Activated B cell treated with CpG ODN at 0.5 μM for 24 hours (primary cell): ENCODE results near the gene FAR1. TPM values are rescaled to one million over a fixed set of nuclear protein-coding genes. Genes with fewer than 3 reads are reported as not detected.

ENCODE experiments used
- ATAC-seq: fragments of 200-7000 bp; cut with Tn5 transposase; one replicate; pipeline ENCODE4 v1.10.0; 2021; ENCODE audit warnings: low read depth, mild to moderate bottlenecking, moderate library complexity
- CTCF ChIA-PET: fragments of 350-600 bp; sonication (Branson Sonifier 250); formaldehyde crosslinking; loops from one replicate; lab custom pipeline; 2021; ENCODE audit warnings: antibody characterized with exemption; lab: Charles Lee
- POLR2A ChIA-PET: fragments of 350-600 bp; sonication (Branson Sonifier 250); formaldehyde crosslinking; loops from one replicate; lab custom pipeline; 2021; ENCODE audit warnings: antibody characterized with exemption; lab: Charles Lee
- DNase-seq: peaks from one replicate; pipeline ENCODE4 v3.0.0; 2022
- H3K27ac Mint-ChIP-seq: one replicate; pipeline ENCODE4 v1.8.0; 2020; ENCODE audit warnings: mixed read lengths
- H3K27me3 Mint-ChIP-seq: one replicate; pipeline ENCODE4 v1.8.0; 2021; ENCODE audit warnings: mixed read lengths
- H3K36me3 Mint-ChIP-seq: one replicate; pipeline ENCODE4 v1.8.0; 2021; ENCODE audit warnings: low read depth, mixed read lengths
- H3K4me1 Mint-ChIP-seq: one replicate; pipeline ENCODE4 v1.8.0; 2021; ENCODE audit warnings: mixed read lengths
- H3K4me3 Mint-ChIP-seq: one replicate; pipeline ENCODE4 v1.8.0; 2020; ENCODE audit warnings: mild to moderate bottlenecking, mixed read lengths
- H3K9me3 Mint-ChIP-seq: one replicate; pipeline ENCODE4 v1.8.0; 2020; ENCODE audit warnings: mixed read lengths
- CTCF ChIP-seq: fragments of 200-600 bp; IDR thresholded peaks from one replicate; pipeline ENCODE4 v1.8.0; 2022; ENCODE audit warnings: antibody characterized with exemption, mild to moderate bottlenecking
- intact Hi-C: fragments of 100-400 bp; cut with micrococcal nuclease; formaldehyde crosslinking; loops from one replicate; pipeline ENCODE4 v1.15.1; 2024
- total RNA-seq: library from RNA; stranded (reverse); gene quantifications from 2 replicates; pipeline ENCODE4 v1.2.3, GENCODE V29; 2022

The FAR1 gene
- total RNA-seq, 1 donor from 2014 or later, result 48.4 TPM

- POLR2A ChIA-PET, result interaction anchor here (0.6 kb wide), 1 partner anchor 224 kb away, joined by 8 read pairs; the partner anchor contains the start of gene BTBD10
- TF ChIP-seq CTCF, result no peak
Observed at GRCh38 chr11:13686776-13687175, 18.3 kb downstream of the FAR1 start.

GRCh38 chr11:13687271-13687670 is 18.8 kb downstream of the FAR1 start:
- H3K4me3 Mint-ChIP-seq, result no peak overlapping the region
- H3K27me3 Mint-ChIP-seq, result no peaks in the 10 kb centered on the region
- H3K9me3 Mint-ChIP-seq, result peaks cover 2% of the 10 kb centered on the region
- intact Hi-C loops, result no loop called here
- ChIA-PET CTCF (no interaction called here), POLR2A (interaction anchor here (0.6 kb wide), 1 partner anchor 225 kb away, joined by 8 read pairs; the partner anchor contains the start of gene BTBD10)
- peaks cover 23% of the 10 kb centered on the region for H3K36me3 Mint-ChIP-seq
- H3K4me1 Mint-ChIP-seq, result peaks cover 8% of the 10 kb centered on the region
- no peak for DNase-seq
- H3K27ac Mint-ChIP-seq, result no peak overlapping the region
- TF ChIP-seq CTCF, result no peak
- ATAC-seq, result no peak

More at GRCh38 chr11:13686776-13687175, 18.3 kb downstream of the FAR1 start:
- H3K27me3 Mint-ChIP-seq, result no peaks in the 10 kb centered on the region
- no peak overlapping the region for H3K4me3 Mint-ChIP-seq
- ATAC-seq (no peak), DNase-seq (no peak)
- CTCF ChIA-PET, result no interaction called here
- no peak overlapping the region for H3K27ac Mint-ChIP-seq
- H3K4me1 Mint-ChIP-seq, result peaks cover 11% of the 10 kb centered on the region
- H3K9me3 Mint-ChIP-seq, result peaks cover 2% of the 10 kb centered on the region
- peaks cover 23% of the 10 kb centered on the region for H3K36me3 Mint-ChIP-seq
- intact Hi-C loops, result no loop called here

GRCh38 chr11:13691286-13691899 is 22.9 kb downstream of the FAR1 start:
- ChIA-PET CTCF (no interaction called here), POLR2A (no interaction called here)
- Mint-ChIP-seq H3K27me3 (no peaks in the 10 kb centered on the region), H3K36me3 (peaks cover 31% of the 10 kb centered on the region), H3K4me1 (peaks cover 5% of the 10 kb centered on the region), H3K4me3 (no peak overlapping the region), H3K9me3 (peaks cover 2% of the 10 kb centered on the region), H3K27ac (no peak overlapping the region)
- TF ChIP-seq CTCF, result no peak
- no peak for DNase-seq
- intact Hi-C loops, result no loop called here
- no peak for ATAC-seq

GRCh38 chr11:13692172-13692571 is 23.7 kb downstream of the FAR1 start:
- Mint-ChIP-seq H3K27me3 (no peaks in the 10 kb centered on the region), H3K36me3 (peaks cover 38% of the 10 kb centered on the region), H3K27ac (no peak overlapping the region), H3K4me3 (no peak overlapping the region), H3K4me1 (peaks cover 5% of the 10 kb centered on the region), H3K9me3 (peaks cover 2% of the 10 kb centered on the region)
- ATAC-seq (no peak), DNase-seq (no peak)
- ChIA-PET CTCF (no interaction called here), POLR2A (no interaction called here)
- TF ChIP-seq CTCF, result no peak
- intact Hi-C loops, result no loop called here

GRCh38 chr11:13694115-13694514 is 25.6 kb downstream of the FAR1 start:
- H3K4me1 Mint-ChIP-seq, result peaks cover 5% of the 10 kb centered on the region
- H3K27ac Mint-ChIP-seq, result no peak overlapping the region
- intact Hi-C loops, result no loop called here
- DNase-seq (no peak), ATAC-seq (no peak)
- ChIA-PET POLR2A (no interaction called here), CTCF (no interaction called here)
- no peak overlapping the region for H3K4me3 Mint-ChIP-seq
- no peak for TF ChIP-seq CTCF
- H3K36me3 Mint-ChIP-seq, result peaks cover 47% of the 10 kb centered on the region
- H3K27me3 Mint-ChIP-seq, result no peaks in the 10 kb centered on the region
- H3K9me3 Mint-ChIP-seq, result peaks cover 2% of the 10 kb centered on the region
